Mesenchymal stem cell (in vitro differentiated cells and primary cell): ENCODE results near the gene MAPK8.

ENCODE experiments used
- DNase-seq: peaks from one replicate; pipeline ENCODE4 v3.0.0-alpha.2; 2013
- H2AFZ ChIP-seq: one replicate; pipeline ENCODE4 v1.6.1; 2013; ENCODE audit warnings: low read depth, mild to moderate bottlenecking, control low read depth, inconsistent platforms, low read length, moderate library complexity
- H2AK5ac ChIP-seq: 2 replicates; pipeline ENCODE4 v1.6.1; 2013; ENCODE audit warnings: low read length, moderate library complexity, mild to moderate bottlenecking, inconsistent platforms; ENCODE audit not compliant: severe bottlenecking
- H2BK120ac ChIP-seq: one replicate; pipeline ENCODE4 v1.6.1; 2013; ENCODE audit warnings: low read depth, mild to moderate bottlenecking, inconsistent platforms, low read length, moderate library complexity
- H2BK12ac ChIP-seq, 2 experiments: one replicate each; pipeline ENCODE4 v1.6.1; 2013; ENCODE audit warnings: inconsistent platforms in 2 of 2, low read length in 2 of 2, mild to moderate bottlenecking in 2 of 2, moderate library complexity in 2 of 2, control low read depth in 1 of 2
- H2BK15ac ChIP-seq: one replicate; pipeline ENCODE4 v1.6.1; 2013; ENCODE audit warnings: mild to moderate bottlenecking, low read depth, inconsistent platforms; ENCODE audit not compliant: poor library complexity, severe bottlenecking
- H2BK5ac ChIP-seq: 2 replicates; pipeline ENCODE4 v1.6.1; 2013; ENCODE audit warnings: low read depth, mild to moderate bottlenecking, low read length, control low read depth, inconsistent platforms; ENCODE audit not compliant: poor library complexity, severe bottlenecking
- H3K14ac ChIP-seq, 2 experiments: one replicate each; pipeline ENCODE4 v1.6.1; 2013; ENCODE audit warnings: inconsistent platforms in 2 of 2, low read length in 2 of 2, control low read depth in 1 of 2, mild to moderate bottlenecking in 1 of 2, moderate library complexity in 1 of 2
- H3K18ac ChIP-seq, 2 experiments: one replicate each; pipeline ENCODE4 v1.6.1; 2013; ENCODE audit warnings: inconsistent platforms in 2 of 2, low read length in 2 of 2, control low read depth in 1 of 2, low read depth in 1 of 2, mild to moderate bottlenecking in 1 of 2
- H3K23ac ChIP-seq, 2 experiments: one replicate each; pipeline ENCODE4 v1.6.1; 2013; ENCODE audit warnings: inconsistent platforms in 2 of 2, low read length in 2 of 2, mild to moderate bottlenecking in 2 of 2, moderate library complexity in 2 of 2, control low read depth in 1 of 2
- H3K27ac ChIP-seq: 2 replicates; pipeline ENCODE4 v1.5.1; 2013; ENCODE audit warnings: mild to moderate bottlenecking, moderate library complexity, low read length, control low read depth, inconsistent platforms; ENCODE audit not compliant: poor library complexity, severe bottlenecking
- H3K27me3 ChIP-seq, 2 experiments: 2 replicates each; pipeline versions ENCODE4 v1.6.1 to v1.7.0; 2013; ENCODE audit warnings: low read length in 2 of 2, mild to moderate bottlenecking in 2 of 2, moderate library complexity in 2 of 2, control low read depth in 1 of 2, inconsistent platforms in 1 of 2; ENCODE audit not compliant: control insufficient read depth in 1 of 2, insufficient read depth in 1 of 2
- H3K36me3 ChIP-seq, 2 experiments: 2 replicates each; pipeline versions ENCODE4 v1.6.1 to v1.7.0; 2013; ENCODE audit warnings: low read length in 2 of 2, control low read depth in 1 of 2, inconsistent platforms in 1 of 2, low read depth in 1 of 2, mild to moderate bottlenecking in 1 of 2; ENCODE audit not compliant: insufficient read depth in 2 of 2, control insufficient read depth in 1 of 2
- H3K4ac ChIP-seq, 2 experiments: one replicate each; pipeline ENCODE4 v1.6.1; 2013; ENCODE audit warnings: inconsistent platforms in 2 of 2, low read length in 2 of 2, mild to moderate bottlenecking in 2 of 2, moderate library complexity in 2 of 2, control low read depth in 1 of 2, low read depth in 1 of 2
- H3K4me1 ChIP-seq: 2 replicates; pipeline ENCODE4 v1.6.1; 2013; ENCODE audit warnings: low read depth, low read length, control low read depth; ENCODE audit not compliant: control insufficient read depth, insufficient read depth
- H3K4me2 ChIP-seq: 2 replicates; pipeline ENCODE4 v1.6.1; 2013; ENCODE audit warnings: low read length, mild to moderate bottlenecking, inconsistent platforms; ENCODE audit not compliant: poor library complexity, severe bottlenecking
- H3K4me3 ChIP-seq, 2 experiments: 2 replicates each; pipeline versions ENCODE4 v1.5.1 to v1.7.0; 2013; ENCODE audit warnings: low read length in 2 of 2, mild to moderate bottlenecking in 2 of 2, control low read depth in 1 of 2, low read depth in 1 of 2; ENCODE audit not compliant: insufficient read depth in 1 of 2
- H3K79me1 ChIP-seq: replicated peaks from 2 replicates; pipeline ENCODE4 v1.6.1; 2013; ENCODE audit warnings: mild to moderate bottlenecking, control low read depth, low read length, inconsistent platforms; ENCODE audit not compliant: poor library complexity, severe bottlenecking
- H3K9ac ChIP-seq: 2 replicates; pipeline ENCODE4 v1.7.0; 2013; ENCODE audit warnings: mild to moderate bottlenecking, low read length, moderate library complexity
- H3K9me3 ChIP-seq: 2 replicates; pipeline ENCODE4 v1.7.0; 2013; ENCODE audit warnings: mild to moderate bottlenecking, low read length; ENCODE audit not compliant: control insufficient read depth
- H4K8ac ChIP-seq: one replicate; pipeline ENCODE4 v1.6.1; 2013; ENCODE audit warnings: inconsistent platforms, mild to moderate bottlenecking, low read length, moderate library complexity
- H4K91ac ChIP-seq: one replicate; pipeline ENCODE4 v1.6.1; 2013; ENCODE audit warnings: mild to moderate bottlenecking, low read length, inconsistent platforms
- WGBS: methylation state at CpG from one replicate; pipeline ENCODE4 v1.1.7; 2013; ENCODE audit warnings: mixed read lengths; 5-methylcytosine and 5-hydroxymethylcytosine counted together

MAPK8 gene

DNA sequence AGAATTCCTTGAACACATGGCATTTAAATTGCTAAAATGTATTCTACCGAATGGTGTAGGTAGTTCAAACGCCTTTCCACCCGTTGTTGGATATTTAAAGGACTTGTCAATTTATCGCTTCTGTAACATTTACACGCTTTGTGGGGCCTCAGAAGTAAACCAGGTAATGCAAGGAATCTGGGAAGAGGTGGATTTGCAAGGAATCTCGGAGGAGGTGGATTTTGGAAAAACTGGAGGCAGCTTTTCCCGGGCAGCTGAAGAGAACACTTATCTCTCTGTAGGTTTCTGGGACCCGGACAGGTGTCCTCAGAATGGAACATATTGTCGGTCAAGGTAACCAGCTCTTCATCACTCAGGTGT, 592 bp upstream of the MAPK8 start:
- no peak overlapping the region for H2AK5ac ChIP-seq
- no peak overlapping the region for H3K27ac ChIP-seq
- H3K79me1 ChIP-seq, result no peaks in the 10 kb centered on the region
- peak overlapping the region; percentile 82 for H3K4me2 ChIP-seq
- WGBS, result 79% methylated on average over 9 of the region's 9 CpGs
- peak overlapping the region; percentile 57 to 92 for H3K4me3 ChIP-seq
- no peak overlapping the region for H3K23ac ChIP-seq
- no peaks in the 10 kb centered on the region for H3K36me3 ChIP-seq
- H3K27me3 ChIP-seq, result peaks cover 7 to 12% of the 10 kb centered on the region in 2 experiments
- H3K14ac ChIP-seq, result peak overlapping the region in 1 of 2 experiments; percentile 70
- no peak overlapping the region for H2BK120ac ChIP-seq
- H2BK15ac ChIP-seq, result no peak overlapping the region
- H4K8ac ChIP-seq, result peak overlapping the region; percentile 91
- peak overlapping the region; percentile 56 to 60 for H3K18ac ChIP-seq
- H3K9me3 ChIP-seq, result no peaks in the 10 kb centered on the region
- H4K91ac ChIP-seq, result peak overlapping the region; percentile 84
- H3K4ac ChIP-seq, result peak overlapping the region in 1 of 2 experiments; percentile 52
- H2BK12ac ChIP-seq, result peak overlapping the region in 1 of 2 experiments; percentile 83
- no peak overlapping the region for H2BK5ac ChIP-seq
- no peak for DNase-seq
- H3K9ac ChIP-seq, result peak overlapping the region; percentile 70
- peak overlapping the region; percentile 86 for H2AFZ ChIP-seq
- H3K4me1 ChIP-seq, result peaks cover 4% of the 10 kb centered on the region

DNA sequence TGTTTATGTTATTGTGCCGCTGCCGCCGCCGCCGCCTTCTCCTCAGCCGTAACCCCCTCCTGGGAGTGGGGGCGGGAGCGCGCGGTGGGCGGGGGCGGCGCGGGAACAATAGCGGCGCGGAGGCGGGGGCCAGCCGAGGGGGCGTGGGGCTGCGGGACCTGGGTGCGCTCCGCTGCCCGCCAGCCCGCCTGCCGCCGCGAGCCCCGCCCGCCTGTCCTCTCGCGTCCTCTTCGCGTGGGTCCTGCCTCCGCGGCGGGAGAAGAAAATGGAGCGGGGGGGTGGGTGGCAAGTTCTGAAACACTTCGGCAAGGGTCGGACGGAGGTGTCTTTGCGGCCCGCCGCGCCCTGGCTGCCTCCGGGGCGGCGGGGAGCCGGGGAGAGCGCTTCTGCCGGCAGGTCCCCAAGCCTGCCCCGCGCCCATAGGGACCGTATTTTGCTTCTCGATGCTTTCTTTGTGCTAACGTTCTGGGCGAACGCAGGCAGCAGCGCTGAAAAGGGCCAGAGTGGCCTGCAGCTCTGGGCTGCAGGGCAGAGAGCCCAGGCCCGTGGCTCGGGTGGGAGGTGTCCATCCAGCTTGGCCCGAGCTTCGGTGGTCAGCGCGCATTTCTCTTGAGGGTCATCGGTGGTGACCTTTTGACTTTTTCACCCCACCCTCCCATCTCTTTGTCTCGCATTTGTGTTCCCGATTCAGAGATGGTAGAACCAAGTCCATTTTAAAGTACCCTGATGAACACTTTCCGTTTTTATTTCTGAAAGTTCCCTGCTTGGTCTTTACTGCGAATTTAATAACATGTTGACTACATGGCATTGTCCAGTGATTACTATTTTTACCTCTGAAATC, 613 bp downstream of the MAPK8 start:
- Histone ChIP-seq H3K9me3 (no peaks in the 10 kb centered on the region), H3K36me3 (no peaks in the 10 kb centered on the region), H3K4me2 (peak overlapping the region; percentile 82), H3K27ac (no peak overlapping the region), H2BK120ac (peak overlapping the region; percentile 87), H3K18ac (peak overlapping the region; percentile 89 to 92), H3K23ac (peak overlapping the region; percentile 83 to 99), H4K91ac (peak overlapping the region; percentile 90), H3K4me3 (peak overlapping the region; percentile 92 to 93), H4K8ac (peak overlapping the region; percentile 85), H2BK5ac (no peak overlapping the region), H3K27me3 (peaks cover 6 to 8% of the 10 kb centered on the region in 2 experiments), H3K4me1 (peaks cover 4% of the 10 kb centered on the region), H2BK15ac (peak overlapping the region; percentile 94), H2AFZ (peak overlapping the region; percentile 73), H2BK12ac (peak overlapping the region in 1 of 2 experiments; percentile 67), H3K79me1 (no peaks in the 10 kb centered on the region), H3K14ac (peak overlapping the region in 1 of 2 experiments; percentile 96), H3K4ac (peak overlapping the region; percentile 62 to 94), H3K9ac (peak overlapping the region; percentile 91), H2AK5ac (no peak overlapping the region)
- peak; percentile 66 for DNase-seq
- WGBS, result 2% methylated on average over 40 of the region's 70 CpGs

DNA sequence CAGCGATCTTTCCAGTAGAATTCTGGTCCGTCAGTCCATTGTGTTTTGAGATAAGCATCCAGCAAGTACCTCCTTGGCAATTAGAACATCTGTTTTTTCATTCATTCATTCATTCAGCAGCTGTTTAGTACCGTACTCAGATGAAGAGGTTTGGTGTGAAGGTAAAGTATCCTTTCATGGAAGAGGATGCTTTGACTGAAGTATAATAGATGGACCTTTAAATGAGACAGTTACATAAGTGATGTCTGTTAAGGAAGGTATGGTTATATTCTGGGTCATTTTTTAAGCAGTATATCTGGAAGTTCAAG, 1.2 kb downstream of the MAPK8 start:
- Histone ChIP-seq H4K8ac (no peak overlapping the region), H2BK120ac (no peak overlapping the region), H3K4me1 (peaks cover 4% of the 10 kb centered on the region), H2AFZ (no peak overlapping the region), H3K4me2 (peak overlapping the region; percentile 82), H2BK15ac (no peak overlapping the region), H3K27me3 (peaks cover 3 to 6% of the 10 kb centered on the region in 2 experiments), H3K79me1 (no peaks in the 10 kb centered on the region), H3K9me3 (no peaks in the 10 kb centered on the region), H3K9ac (peak overlapping the region; percentile 91), H3K4ac (no peak overlapping the region), H2BK5ac (no peak overlapping the region), H2BK12ac (no peak overlapping the region), H3K36me3 (no peaks in the 10 kb centered on the region), H3K14ac (no peak overlapping the region), H4K91ac (no peak overlapping the region), H3K4me3 (peak overlapping the region in 1 of 2 experiments; percentile 92), H3K18ac (no peak overlapping the region), H3K23ac (no peak overlapping the region), H2AK5ac (no peak overlapping the region), H3K27ac (no peak overlapping the region)
- WGBS, result 49% methylated on average over 3 of the region's 3 CpGs
- peak; percentile 16 for DNase-seq

DNA sequence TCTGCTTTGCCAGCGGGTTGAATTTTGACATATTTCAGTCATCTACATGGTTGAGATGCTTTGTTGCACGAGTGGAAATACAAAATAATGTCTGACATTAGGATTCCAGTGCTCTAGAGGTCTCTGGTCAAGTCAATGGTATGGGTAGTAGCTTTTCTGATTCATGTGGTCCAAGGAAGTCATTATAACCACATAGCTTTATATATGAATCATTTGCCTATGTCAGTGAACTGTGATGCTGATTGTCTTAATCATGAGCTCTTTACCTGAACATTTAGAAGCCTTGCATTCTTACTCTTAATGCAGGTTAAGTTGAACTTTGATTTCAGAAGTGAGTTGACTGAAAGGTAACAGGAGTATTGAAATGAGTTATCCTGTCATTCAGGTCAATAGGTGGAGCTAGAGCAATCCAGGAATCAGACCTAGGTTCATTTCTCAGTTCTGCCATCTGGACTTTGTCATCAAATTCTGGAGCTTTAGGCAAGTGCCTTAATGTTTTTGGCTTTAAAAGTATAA, 3.3 kb downstream of the MAPK8 start:
- H4K91ac ChIP-seq, result no peak overlapping the region
- no peaks in the 10 kb centered on the region for H3K27me3 ChIP-seq
- no peaks in the 10 kb centered on the region for H3K9me3 ChIP-seq
- no peak overlapping the region for H3K9ac ChIP-seq
- no peak overlapping the region for H3K4me3 ChIP-seq
- no peak overlapping the region for H4K8ac ChIP-seq
- no peak overlapping the region for H2BK12ac ChIP-seq
- no peak overlapping the region for H3K4me2 ChIP-seq
- no peak overlapping the region for H3K4ac ChIP-seq
- peaks cover 4% of the 10 kb centered on the region for H3K4me1 ChIP-seq
- peaks cover 6% of the 10 kb centered on the region for H3K79me1 ChIP-seq
- DNase-seq, result peak; percentile 57
- no peak overlapping the region for H3K18ac ChIP-seq
- H3K36me3 ChIP-seq, result no peaks in the 10 kb centered on the region
- no peak overlapping the region for H2BK120ac ChIP-seq
- no peak overlapping the region for H3K14ac ChIP-seq
- no peak overlapping the region for H2BK5ac ChIP-seq
- H3K27ac ChIP-seq, result no peak overlapping the region
- H2AFZ ChIP-seq, result no peak overlapping the region
- no peak overlapping the region for H2BK15ac ChIP-seq
- WGBS, result 17% methylated on average over 2 of the region's 2 CpGs
- no peak overlapping the region for H2AK5ac ChIP-seq
- no peak overlapping the region for H3K23ac ChIP-seq
